ENCODE measurements around the gene PROSER2. TPM values are rescaled to one million over a fixed set of nuclear protein-coding genes. Genes with fewer than 3 reads are reported as not detected.

Gene PROSER2
- 0.23 and 0.32 TPM in 2 replicates for total RNA-seq

DNA sequence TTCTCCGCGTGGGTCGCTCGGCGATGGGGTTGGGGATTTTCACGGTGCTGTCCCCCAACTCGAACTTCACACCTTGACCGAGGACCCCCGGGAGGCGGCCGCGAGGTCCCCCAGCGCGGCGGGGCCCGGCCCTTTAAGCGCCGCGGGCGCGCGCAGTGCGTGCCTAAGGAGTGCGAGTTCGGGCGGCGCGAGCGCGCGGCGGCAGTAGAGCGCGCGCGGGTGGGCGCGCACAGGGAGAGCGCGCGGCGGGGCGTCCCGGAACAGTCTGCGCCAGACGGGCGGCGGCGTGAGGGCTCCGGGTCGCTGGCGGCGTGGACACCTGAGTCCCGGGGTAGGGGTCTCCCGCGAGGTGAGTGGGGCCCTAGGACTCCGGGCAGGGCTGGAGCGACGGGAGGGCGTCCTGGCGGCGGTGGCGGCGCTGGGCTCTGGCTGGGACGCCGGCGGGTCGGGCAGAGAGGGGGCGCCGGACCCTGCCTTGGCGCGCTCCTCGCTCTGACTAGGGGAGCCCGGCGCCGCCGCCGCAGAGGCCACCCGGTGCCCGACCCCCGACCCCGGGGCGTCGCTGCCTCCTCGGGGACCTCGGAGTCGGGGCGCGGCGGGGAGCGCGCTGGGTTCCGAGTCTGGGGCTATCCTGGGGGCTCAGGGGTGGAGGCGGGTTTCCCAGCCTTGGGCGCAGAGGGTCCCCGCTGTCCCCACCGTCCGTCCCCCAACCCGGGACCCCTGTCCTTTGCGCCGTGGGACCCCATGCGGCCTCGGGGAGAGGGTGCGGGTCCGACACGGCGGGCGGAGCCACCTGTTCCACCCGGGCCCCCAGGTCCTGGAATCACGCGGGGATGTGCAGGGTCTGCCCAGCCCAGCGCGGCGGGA lies at the start of gene PROSER2:
Gene PROSER2 (plus strand): TSS at position 235 of the 867 bp plus-strand sequence. CDS start 28,722 bp downstream, outside the sequence.
- intact Hi-C loops (cut with micrococcal nuclease): no loop called here

GRCh38 chr10:11773761-11774441 lies 49.3 kb upstream of the PROSER2 start:
- intact Hi-C loops (cut with micrococcal nuclease): no loop called here

DNA sequence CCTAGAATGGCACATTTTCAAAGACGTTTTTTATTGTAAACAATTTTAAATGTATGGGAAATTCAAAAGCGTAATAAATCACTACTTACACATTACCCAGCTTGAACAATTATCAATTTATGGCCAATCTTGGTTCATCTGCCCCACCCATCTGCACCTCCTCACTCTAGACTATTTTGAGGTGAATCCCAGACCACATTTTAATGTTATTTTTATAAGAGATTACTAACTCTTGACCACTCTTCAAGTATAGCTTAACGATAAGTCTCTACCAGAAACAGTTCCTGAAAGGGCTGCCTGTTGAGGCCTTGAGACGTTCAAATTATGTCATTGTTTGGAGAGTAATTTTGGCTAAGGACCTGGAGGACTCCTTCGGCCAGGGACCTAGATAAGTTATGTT lies 47.7 kb upstream of the PROSER2 start:
- intact Hi-C loops (cut with micrococcal nuclease): no loop called here

- intact Hi-C loops (cut with micrococcal nuclease): no loop called here
Observed at GRCh38 chr10:11776080-11776479, 47.1 kb upstream of the PROSER2 start.

- intact Hi-C loops (cut with micrococcal nuclease): no loop called here
Observed at GRCh38 chr10:11781114-11781513, 42.0 kb upstream of the PROSER2 start.

- intact Hi-C loops (cut with micrococcal nuclease): loop anchor here (1.0 kb wide), 1 partner anchor 203 kb away; no protein-coding TSS in a partner anchor
Observed at GRCh38 chr10:11782793-11783557, 40.2 kb upstream of the PROSER2 start.

GRCh38 chr10:11783558-11783865 lies 39.6 kb upstream of the PROSER2 start:
- intact Hi-C loops (cut with micrococcal nuclease): loop anchor here (1.0 kb wide), 1 partner anchor 203 kb away; no protein-coding TSS in a partner anchor

- intact Hi-C loops (cut with micrococcal nuclease): no loop called here
Observed at GRCh38 chr10:11787374-11787773, 35.8 kb upstream of the PROSER2 start.

- intact Hi-C loops (cut with micrococcal nuclease): no loop called here
Observed at GRCh38 chr10:11787846-11788245, 35.3 kb upstream of the PROSER2 start.

GRCh38 chr10:11789306-11789705 lies 33.9 kb upstream of the PROSER2 start:
- intact Hi-C loops (cut with micrococcal nuclease): no loop called here

DNA sequence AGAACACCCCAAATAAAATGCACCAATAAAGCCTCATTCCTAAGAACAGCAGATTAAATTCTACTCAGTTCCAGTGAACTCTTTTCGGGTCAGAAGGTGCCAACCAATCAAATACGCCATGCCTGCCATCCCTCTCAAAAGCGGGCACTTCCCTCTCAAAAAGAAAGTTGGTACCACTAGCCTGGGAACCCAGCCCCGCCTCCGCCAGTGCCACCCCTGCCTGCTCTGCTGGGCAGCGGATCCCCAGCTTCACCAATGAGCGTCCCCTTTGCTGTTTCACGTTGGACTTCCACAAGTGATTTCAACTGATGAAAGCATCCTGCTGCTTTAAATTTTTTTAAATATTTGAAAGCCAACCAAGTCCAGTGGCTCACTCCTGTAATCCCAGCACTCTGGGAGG lies 33.2 kb upstream of the PROSER2 start:
- intact Hi-C loops (cut with micrococcal nuclease): no loop called here

GRCh38 chr10:11793762-11794479 lies 29.2 kb upstream of the PROSER2 start:
- intact Hi-C loops (cut with micrococcal nuclease): no loop called here

DNA sequence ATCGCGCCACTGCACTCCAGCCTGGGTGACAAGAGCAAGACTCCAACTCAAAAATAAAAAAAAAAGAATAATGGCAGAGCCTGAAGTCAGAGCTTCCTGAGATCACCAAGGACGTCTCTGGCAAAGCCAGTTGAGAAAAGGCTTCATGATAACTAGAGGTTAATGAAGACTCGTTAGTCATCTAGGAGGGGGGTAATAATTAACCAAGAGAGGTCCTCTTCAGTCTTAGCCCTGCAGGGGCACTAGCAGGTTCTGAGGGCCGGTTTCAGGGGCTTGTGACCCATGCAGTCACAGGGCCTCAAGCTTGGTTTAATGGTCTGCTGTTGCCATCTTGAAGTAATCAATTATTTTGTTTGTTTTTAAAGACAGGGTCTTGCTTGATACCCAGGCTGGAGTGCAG lies 28.6 kb upstream of the PROSER2 start:
- intact Hi-C loops (cut with micrococcal nuclease): no loop called here

DNA sequence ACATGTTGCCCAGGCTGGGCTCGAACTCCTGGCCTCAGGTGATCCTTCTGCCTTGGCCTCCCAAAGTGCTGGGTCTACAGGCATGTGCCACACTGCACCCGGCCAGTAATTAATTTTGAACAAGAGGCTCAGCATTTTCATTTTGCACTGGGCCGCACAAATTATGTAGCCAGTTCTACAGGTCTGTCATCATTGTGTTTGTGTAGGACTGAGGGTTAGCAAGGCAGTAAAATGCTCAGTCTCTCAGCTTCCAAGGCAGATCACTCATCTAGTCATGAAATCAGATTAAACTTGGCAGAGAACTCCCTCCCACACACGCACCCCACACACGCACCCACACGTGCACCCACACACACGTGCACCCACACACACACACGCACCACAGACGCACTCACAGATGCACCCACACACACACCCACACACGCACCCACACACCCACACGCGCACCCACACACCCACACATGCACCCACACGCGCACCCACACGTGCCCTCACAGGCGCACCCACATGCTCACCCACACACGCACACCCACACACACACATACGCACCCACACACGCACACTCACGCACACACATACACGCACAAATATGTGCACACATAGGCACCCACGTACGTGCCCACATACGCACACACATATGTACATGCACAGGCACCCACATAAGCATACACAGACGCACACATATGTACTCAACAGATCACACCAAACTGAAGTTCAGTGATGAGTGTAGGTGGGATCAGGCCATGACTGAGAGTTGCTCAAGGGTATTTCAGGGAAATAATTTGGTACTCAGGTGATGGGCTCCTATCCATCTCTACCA lies 27.8 kb upstream of the PROSER2 start:
- intact Hi-C loops (cut with micrococcal nuclease): no loop called here

- intact Hi-C loops (cut with micrococcal nuclease): no loop called here
Observed at GRCh38 chr10:11796474-11796873, 26.7 kb upstream of the PROSER2 start.

DNA sequence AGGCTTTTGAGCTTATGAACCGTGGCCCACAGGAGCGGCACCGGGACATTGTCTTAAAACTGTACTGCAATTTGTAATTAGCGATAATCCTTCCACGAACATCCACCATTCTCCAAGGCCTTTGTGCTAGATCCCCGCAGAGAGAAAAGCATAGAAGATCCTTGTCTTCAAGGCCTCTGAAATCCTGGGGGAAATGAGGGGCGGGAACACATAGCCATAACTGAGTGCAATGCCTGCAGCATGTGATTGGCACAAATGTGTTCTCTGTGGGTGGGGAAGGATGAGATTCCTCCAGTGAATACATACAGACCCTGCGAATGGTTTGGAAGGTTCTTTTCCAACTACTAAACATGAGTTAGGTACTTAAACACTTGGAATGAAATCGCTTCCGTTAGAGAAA lies 25.9 kb upstream of the PROSER2 start:
- intact Hi-C loops (cut with micrococcal nuclease): no loop called here

GRCh38 chr10:11797847-11798633 lies 25.1 kb upstream of the PROSER2 start:
- intact Hi-C loops (cut with micrococcal nuclease): no loop called here

DNA sequence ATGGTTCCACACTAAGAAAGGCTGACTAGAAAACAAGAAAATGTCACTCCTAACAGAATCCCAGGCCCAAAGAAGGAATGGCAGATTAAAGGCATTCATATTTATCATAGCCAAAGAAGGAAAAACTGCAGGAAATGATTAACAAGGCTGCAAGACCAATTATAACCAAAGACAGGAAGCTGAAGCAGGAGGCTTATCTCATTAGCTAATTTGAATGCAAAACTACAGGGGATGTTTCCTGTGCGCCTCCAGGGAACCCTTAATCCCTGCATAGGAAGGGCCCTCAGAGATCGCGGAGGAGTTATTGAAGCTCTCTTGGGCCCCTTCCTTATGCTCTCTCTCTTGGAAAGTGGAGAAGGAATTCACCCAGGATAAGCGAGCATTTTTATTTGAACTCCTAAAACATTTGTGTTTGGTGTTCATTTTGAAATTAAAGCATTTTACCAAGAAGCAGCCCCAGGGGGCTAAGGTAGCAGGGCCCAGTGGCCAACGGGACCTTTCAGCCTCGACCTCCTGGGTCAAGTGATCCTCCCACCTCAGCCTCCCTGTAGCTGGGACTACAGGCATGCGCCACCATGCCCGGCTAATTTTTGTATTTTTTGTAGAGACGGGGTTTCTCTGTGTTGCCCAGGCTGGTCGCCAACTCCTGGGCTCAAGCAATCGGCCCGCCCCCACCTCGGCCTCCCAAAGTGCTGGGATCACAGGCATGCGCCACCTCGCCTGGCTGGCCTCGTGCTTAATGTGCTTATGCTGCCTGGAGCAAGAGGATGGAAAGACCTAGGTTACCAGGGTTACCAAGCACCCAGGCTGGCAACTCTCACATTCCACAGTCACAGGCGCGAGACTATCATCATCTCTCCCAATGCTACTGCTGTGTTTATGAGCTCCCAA lies 24.1 kb upstream of the PROSER2 start:
- intact Hi-C loops (cut with micrococcal nuclease): no loop called here

DNA sequence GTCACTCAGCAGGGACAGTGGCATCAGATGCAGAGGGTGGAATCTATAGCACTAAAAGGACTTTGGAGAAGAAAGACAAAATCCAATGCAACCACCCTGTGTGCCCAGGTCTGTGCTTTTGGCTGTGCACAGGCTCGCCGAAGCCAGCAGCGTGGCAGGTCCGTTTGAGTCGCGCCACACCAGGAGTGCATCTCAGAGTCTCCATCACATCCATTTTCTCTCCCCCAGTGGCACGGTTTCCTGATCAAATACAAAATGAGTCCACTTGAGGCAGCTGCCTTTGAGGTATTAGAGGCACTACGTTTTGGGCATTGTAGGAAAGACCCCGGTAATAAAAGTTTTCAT lies 23.4 kb upstream of the PROSER2 start:
- intact Hi-C loops (cut with micrococcal nuclease): no loop called here

All from T-helper 2 cell treated with Interferon-gamma antibody and Interleukin-4, amounts not matched to agents 100 ng/mL and 5 ng/mL, for 36 hours (primary cell).